ENCODE data around the gene BANP. TPM values are rescaled to one million over a fixed set of nuclear protein-coding genes. Genes with fewer than 3 reads are reported as not detected.
A peak's percentile ranks its signal among the peaks of the same experiment; 100 is the strongest.
"Not testable (repeated sequence)": the region's sequence is repeated elsewhere in the genome, so short reads cannot be mapped to it uniquely, and the experiment has no call there.

The BANP gene
- 10 to 100 TPM; 35.8 to 39.8 TPM for total RNA-seq

- Mint-ChIP-seq H3K4me3 (peak within 1 kb of the TSS; percentile 92 to 97), H3K27ac (peak within 1 kb of the TSS; percentile 94), H3K4me1 (ENCODE audit: low read depth) (peaks cover 48% of the 10 kb centered on the region), H3K36me3 (ENCODE audit: insufficient read depth in 2 of 2) (peaks cover 7 to 9% of the 10 kb centered on the region in 2 donors), H3K9me3 (no peaks in the 10 kb centered on the region), H3K27me3 (ENCODE audit: low read depth) (peaks cover 10% of the 10 kb centered on the region)
- ATAC-seq (replicated peaks in 1 of 2) (peak; percentile 95 to 96), DNase-seq (peak; percentile 96 to 99)
Observed at GRCh38 chr16:87950765-87951551, at the start of gene BANP. Gene BANP (plus strand): TSS chr16:87951434. CDS start chr16:87975116, 23,682 bp downstream.

- not testable (repeated sequence) for H3K9me3 Mint-ChIP-seq; H3K4me3 Mint-ChIP-seq; H3K27me3 Mint-ChIP-seq (ENCODE audit: low read depth); H3K27ac Mint-ChIP-seq; DNase-seq; ATAC-seq (replicated peaks in 1 of 2); H3K36me3 Mint-ChIP-seq (ENCODE audit: insufficient read depth in 2 of 2)
- peaks cover 39% of the 10 kb centered on the region for H3K4me1 Mint-ChIP-seq (ENCODE audit: low read depth)
Observed at GRCh38 chr16:87904963-87905362, 46.3 kb upstream of the BANP start.

GRCh38 chr16:87905521-87905920, 45.7 kb upstream of the BANP start:
- not testable (repeated sequence) for DNase-seq; H3K36me3 Mint-ChIP-seq (ENCODE audit: insufficient read depth in 2 of 2); H3K27ac Mint-ChIP-seq; ATAC-seq (replicated peaks in 1 of 2); H3K9me3 Mint-ChIP-seq; H3K27me3 Mint-ChIP-seq (ENCODE audit: low read depth); H3K4me3 Mint-ChIP-seq
- peaks cover 39% of the 10 kb centered on the region for H3K4me1 Mint-ChIP-seq (ENCODE audit: low read depth)

- not testable (repeated sequence) for ATAC-seq (replicated peaks in 1 of 2); H3K36me3 Mint-ChIP-seq (ENCODE audit: insufficient read depth in 2 of 2); H3K9me3 Mint-ChIP-seq; DNase-seq; H3K27me3 Mint-ChIP-seq (ENCODE audit: low read depth); H3K4me3 Mint-ChIP-seq; H3K27ac Mint-ChIP-seq
- peaks cover 25% of the 10 kb centered on the region for H3K4me1 Mint-ChIP-seq (ENCODE audit: low read depth)
Observed at GRCh38 chr16:87908101-87908500, 43.1 kb upstream of the BANP start.

- ATAC-seq (replicated peaks in 1 of 2) (peak; percentile 89 to 91), DNase-seq (peak; percentile 86 to 93)
- peak overlapping the region; percentile 8 to 64 for H3K4me3 Mint-ChIP-seq
- H3K9me3 Mint-ChIP-seq; H3K27me3 Mint-ChIP-seq (ENCODE audit: low read depth); H3K36me3 Mint-ChIP-seq (ENCODE audit: insufficient read depth in 2 of 2): not testable (repeated sequence)
- peak overlapping the region; percentile 88 for H3K27ac Mint-ChIP-seq
- peaks cover 16% of the 10 kb centered on the region for H3K4me1 Mint-ChIP-seq (ENCODE audit: low read depth)
Observed at GRCh38 chr16:87909203-87909935, 41.9 kb upstream of the BANP start.

GRCh38 chr16:87911106-87911763, 40.0 kb upstream of the BANP start:
- not testable (repeated sequence) for H3K9me3 Mint-ChIP-seq; H3K27me3 Mint-ChIP-seq (ENCODE audit: low read depth); H3K4me3 Mint-ChIP-seq; ATAC-seq (replicated peaks in 1 of 2); DNase-seq; H3K27ac Mint-ChIP-seq; H3K36me3 Mint-ChIP-seq (ENCODE audit: insufficient read depth in 2 of 2)
- peaks cover 12% of the 10 kb centered on the region for H3K4me1 Mint-ChIP-seq (ENCODE audit: low read depth)

DNA sequence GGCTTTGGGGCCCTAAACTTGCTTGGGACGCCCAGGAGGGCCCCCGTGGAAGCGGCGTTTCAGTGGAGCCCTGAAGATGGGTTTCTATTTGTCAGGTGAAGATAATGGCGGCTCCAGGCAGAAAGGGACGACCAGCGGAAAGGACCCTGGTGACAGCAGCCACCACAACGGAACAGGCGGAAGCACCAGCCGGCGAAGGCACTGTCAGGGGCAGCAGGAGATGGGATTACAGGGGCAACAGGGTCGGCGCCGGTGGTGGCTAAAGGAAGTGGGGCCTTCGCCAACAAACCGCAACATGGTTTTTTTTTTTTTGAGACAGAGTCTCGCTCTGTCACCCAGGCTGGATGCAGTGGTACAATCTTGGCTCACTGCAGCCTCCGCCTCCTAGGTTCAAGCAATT, 38.5 kb upstream of the BANP start:
- peak overlapping the region in 1 of 2 donors; percentile 37 for H3K4me3 Mint-ChIP-seq
- H3K36me3 Mint-ChIP-seq (ENCODE audit: insufficient read depth in 2 of 2); H3K9me3 Mint-ChIP-seq; H3K27ac Mint-ChIP-seq; DNase-seq; H3K27me3 Mint-ChIP-seq (ENCODE audit: low read depth); ATAC-seq (replicated peaks in 1 of 2): not testable (repeated sequence)
- peaks cover 12% of the 10 kb centered on the region for H3K4me1 Mint-ChIP-seq (ENCODE audit: low read depth)

DNA sequence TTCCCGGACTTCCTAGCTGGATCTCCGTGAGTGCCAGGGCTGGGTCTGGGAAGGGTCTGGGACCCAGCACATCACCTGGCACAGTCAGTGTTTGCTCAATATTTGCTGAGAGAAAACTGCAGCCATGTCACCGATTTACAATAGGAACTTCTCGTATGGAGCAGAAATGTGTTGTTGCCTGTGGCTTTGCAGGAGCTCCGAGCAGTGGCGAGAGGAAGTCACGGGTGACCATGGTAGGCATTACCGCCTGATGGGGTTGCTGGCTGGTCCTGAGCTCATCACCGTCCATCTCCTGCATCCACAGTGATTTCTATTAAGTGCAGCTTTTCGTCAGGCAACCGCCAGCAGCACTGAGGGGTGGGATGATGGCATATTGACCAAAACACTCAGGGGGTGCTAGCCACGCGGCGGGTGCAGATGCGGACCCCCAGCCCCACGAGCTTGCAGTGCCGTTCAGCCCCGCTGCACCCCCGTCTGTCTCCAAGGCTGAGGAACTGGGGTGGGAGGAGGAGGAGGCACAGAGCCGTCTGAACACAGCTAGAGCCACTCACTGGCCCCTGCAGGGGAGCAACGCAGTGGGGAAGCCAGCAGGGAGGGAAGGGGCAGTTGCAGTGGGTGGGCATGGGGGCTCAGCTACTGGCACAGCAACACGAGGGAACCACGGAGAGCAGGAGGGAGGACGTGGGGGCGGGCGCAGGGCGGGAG, 37.1 kb upstream of the BANP start:
- H3K27me3 Mint-ChIP-seq (ENCODE audit: low read depth), result peaks cover 11% of the 10 kb centered on the region
- not testable (repeated sequence) for DNase-seq

GRCh38 chr16:87914812-87915211, 36.4 kb upstream of the BANP start:
- DNase-seq (no peak), ATAC-seq (replicated peaks in 1 of 2) (no peak)
- no peaks in the 10 kb centered on the region for H3K4me1 Mint-ChIP-seq (ENCODE audit: low read depth)
- H3K9me3 Mint-ChIP-seq, result no peaks in the 10 kb centered on the region
- no peaks in the 10 kb centered on the region for H3K36me3 Mint-ChIP-seq (ENCODE audit: insufficient read depth in 2 of 2)
- H3K4me3 Mint-ChIP-seq, result no peak overlapping the region
- peaks cover 11% of the 10 kb centered on the region for H3K27me3 Mint-ChIP-seq (ENCODE audit: low read depth)
- no peak overlapping the region for H3K27ac Mint-ChIP-seq

More for the DNA sequence above, 37.1 kb upstream of the BANP start:
- H3K4me1 Mint-ChIP-seq (ENCODE audit: low read depth); H3K36me3 Mint-ChIP-seq (ENCODE audit: insufficient read depth in 2 of 2); H3K27ac Mint-ChIP-seq; ATAC-seq (replicated peaks in 1 of 2); H3K9me3 Mint-ChIP-seq; H3K4me3 Mint-ChIP-seq: not testable (repeated sequence)

GRCh38 chr16:87917503-87917902, 33.7 kb upstream of the BANP start:
- no peak for DNase-seq

GRCh38 chr16:87918338-87918737, 32.9 kb upstream of the BANP start:
- no peaks in the 10 kb centered on the region for H3K36me3 Mint-ChIP-seq (ENCODE audit: insufficient read depth in 2 of 2)
- no peak for DNase-seq
- no peak overlapping the region for H3K27ac Mint-ChIP-seq
- no peak for ATAC-seq (replicated peaks in 1 of 2)
- H3K4me3 Mint-ChIP-seq, result no peak overlapping the region
- no peaks in the 10 kb centered on the region for H3K4me1 Mint-ChIP-seq (ENCODE audit: low read depth)
- no peaks in the 10 kb centered on the region for H3K9me3 Mint-ChIP-seq
- peaks cover 11% of the 10 kb centered on the region for H3K27me3 Mint-ChIP-seq (ENCODE audit: low read depth)

More at GRCh38 chr16:87917503-87917902, 33.7 kb upstream of the BANP start:
- peaks cover 11% of the 10 kb centered on the region for H3K27me3 Mint-ChIP-seq (ENCODE audit: low read depth)
- no peaks in the 10 kb centered on the region for H3K36me3 Mint-ChIP-seq (ENCODE audit: insufficient read depth in 2 of 2)
- H3K4me3 Mint-ChIP-seq, result no peak overlapping the region
- no peaks in the 10 kb centered on the region for H3K9me3 Mint-ChIP-seq
- H3K4me1 Mint-ChIP-seq (ENCODE audit: low read depth), result no peaks in the 10 kb centered on the region
- H3K27ac Mint-ChIP-seq, result no peak overlapping the region
- no peak for ATAC-seq (replicated peaks in 1 of 2)

DNA sequence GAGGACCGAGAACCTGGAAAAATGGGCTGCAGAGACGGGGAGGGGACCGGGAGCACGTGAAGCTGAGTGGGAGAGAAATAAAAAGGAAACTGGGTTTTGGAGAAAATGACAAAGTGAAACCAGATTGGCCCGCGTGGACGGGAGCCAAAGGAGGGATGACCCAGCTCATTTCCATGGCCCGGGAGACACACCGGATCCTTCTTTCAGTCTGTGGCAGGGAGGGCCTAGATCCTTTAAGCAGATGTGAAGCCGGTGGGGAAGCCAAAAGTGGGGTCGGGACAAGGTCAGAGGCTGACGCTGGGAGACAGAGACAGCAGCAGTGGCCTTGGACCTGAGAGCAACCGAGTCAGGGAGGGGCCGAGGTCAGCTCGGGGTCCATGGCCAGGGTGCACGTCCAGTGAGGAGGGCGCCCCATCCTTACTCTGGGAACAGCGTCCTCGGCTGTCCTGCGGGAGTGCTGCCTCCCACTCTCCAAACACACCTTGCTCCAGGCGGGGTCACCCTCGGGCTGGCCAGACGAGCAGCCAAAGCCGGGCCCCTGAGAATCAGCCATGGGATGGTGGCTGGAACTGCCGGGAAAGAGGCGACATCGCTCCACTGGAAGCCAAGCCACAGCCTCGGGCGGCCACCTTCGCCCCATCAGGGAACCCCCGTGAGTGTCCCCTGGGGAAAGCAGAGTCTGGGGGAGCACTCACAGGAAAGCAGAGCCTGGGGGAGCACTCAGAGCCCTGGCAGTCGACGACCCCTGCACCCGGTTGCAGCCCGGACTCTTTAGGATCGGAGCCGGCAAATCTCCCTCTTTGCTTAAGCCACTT, 32.2 kb upstream of the BANP start:
- Mint-ChIP-seq H3K36me3 (ENCODE audit: insufficient read depth in 2 of 2) (no peaks in the 10 kb centered on the region), H3K4me3 (no peak overlapping the region), H3K27me3 (ENCODE audit: low read depth) (peaks cover 11% of the 10 kb centered on the region), H3K27ac (no peak overlapping the region), H3K4me1 (ENCODE audit: low read depth) (no peaks in the 10 kb centered on the region), H3K9me3 (no peaks in the 10 kb centered on the region)
- DNase-seq, result no peak
- ATAC-seq (replicated peaks in 1 of 2), result no peak
